NOMO-1 treated with dmso at 0.1 percent for 144 hours (cell line): ENCODE results near the gene FYB2.
"Not testable (repeated sequence)": the region's sequence is repeated elsewhere in the genome, so short reads cannot be mapped to it uniquely, and the experiment has no call there.

ENCODE experiments used
- DNase-seq: peaks from one replicate; lab custom pipeline; 2025; ENCODE audit not compliant: unreplicated experiment; lab: John Stamatoyannopoulos, UW

Gene FYB2

GRCh38 chr1:56797065-56797685 lies 22.0 kb downstream of the FYB2 start:
- DNase-seq = no peak

GRCh38 chr1:56795870-56796269 lies 23.3 kb downstream of the FYB2 start:
- DNase-seq = no peak

GRCh38 chr1:56790036-56790435 lies 29.2 kb downstream of the FYB2 start:
- no peak for DNase-seq

GRCh38 chr1:56788588-56788987 lies 30.6 kb downstream of the FYB2 start:
- DNase-seq = no peak

- no peak for DNase-seq
Measured at GRCh38 chr1:56788102-56788501, 31.1 kb downstream of the FYB2 start.

- no peak for DNase-seq
Measured at GRCh38 chr1:56787330-56787729, 31.9 kb downstream of the FYB2 start.

GRCh38 chr1:56782773-56783172 lies 36.4 kb downstream of the FYB2 start:
- DNase-seq = no peak

GRCh38 chr1:56780826-56781225 lies 38.4 kb downstream of the FYB2 start:
- no peak for DNase-seq

GRCh38 chr1:56780128-56780750 lies 39.0 kb downstream of the FYB2 start:
- no peak for DNase-seq

GRCh38 chr1:56777972-56778371 lies 41.2 kb downstream of the FYB2 start:
- DNase-seq = no peak

- DNase-seq = not testable (repeated sequence)
Measured at GRCh38 chr1:56774732-56775131, 44.5 kb downstream of the FYB2 start.

- DNase-seq = no peak
Measured at GRCh38 chr1:56774067-56774609, 45.1 kb downstream of the FYB2 start.

GRCh38 chr1:56773341-56774066 lies 45.7 kb downstream of the FYB2 start:
- DNase-seq = no peak

GRCh38 chr1:56771717-56772116 lies 47.5 kb downstream of the FYB2 start:
- no peak for DNase-seq

- DNase-seq = no peak
Measured at GRCh38 chr1:56758794-56759193, 60.4 kb downstream of the FYB2 start.

- no peak for DNase-seq
Measured at GRCh38 chr1:56758135-56758534, 61.1 kb downstream of the FYB2 start.

GRCh38 chr1:56755911-56756310 lies 63.3 kb downstream of the FYB2 start:
- no peak for DNase-seq

- no peak for DNase-seq
Measured at GRCh38 chr1:56754708-56755479, 64.3 kb downstream of the FYB2 start.

GRCh38 chr1:56745231-56745630 lies 74.0 kb downstream of the FYB2 start:
- DNase-seq = no peak

GRCh38 chr1:56728964-56729363 lies 90.2 kb downstream of the FYB2 start:
- no peak for DNase-seq

- DNase-seq = no peak
Measured at GRCh38 chr1:56726706-56727105, 92.5 kb downstream of the FYB2 start.
